EH (cell line): ENCODE results near the gene RNF145.

Source experiments
- DNase-seq: peaks from one replicate; pipeline ENCODE4 v3.0.0-alpha.2; 2015; ENCODE audit warnings: low read depth

RNF145 gene

DNA sequence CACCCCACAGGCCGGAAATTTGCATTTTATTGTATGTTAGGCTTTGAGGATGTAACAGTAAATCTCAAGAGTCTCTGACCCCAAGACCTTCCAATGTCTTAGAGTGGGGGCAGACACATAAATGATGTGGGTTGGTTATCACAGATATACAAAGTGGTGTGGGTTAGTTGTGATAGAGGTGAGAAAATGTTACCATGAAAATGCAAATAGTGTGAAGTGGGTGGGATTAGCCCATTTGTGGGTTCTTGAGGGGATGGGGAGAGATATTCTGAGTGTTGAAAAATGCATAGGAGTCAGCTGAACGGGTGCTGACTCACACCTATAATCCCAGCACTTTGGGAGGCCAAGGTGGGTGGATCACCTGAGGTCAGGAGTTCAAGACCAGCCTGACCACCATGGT lies 7.9 kb upstream of the RNF145 start:
- DNase-seq, result no peak

- DNase-seq, result no peak
Measured at GRCh38 chr5:159216454-159216853, 7.1 kb upstream of the RNF145 start.

DNA sequence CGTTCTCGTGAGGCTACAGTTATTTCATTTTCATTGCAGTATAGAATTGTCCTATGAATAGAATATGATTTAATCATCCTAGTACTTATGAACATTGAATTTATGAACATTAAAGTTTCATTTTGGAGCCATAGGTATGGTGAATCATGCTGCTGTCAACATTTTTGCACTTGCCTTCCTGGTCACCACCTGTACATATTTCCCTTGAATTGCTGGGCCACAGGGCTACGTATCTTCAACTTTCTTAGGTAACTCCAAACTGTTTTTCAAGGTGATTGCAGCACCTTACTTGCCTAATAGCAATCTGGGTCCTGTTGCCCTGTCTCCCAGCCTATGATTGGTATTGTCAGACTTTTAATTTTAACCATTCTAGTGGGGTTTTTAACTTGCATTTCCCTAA lies 6.5 kb upstream of the RNF145 start:
- DNase-seq, result no peak

DNA sequence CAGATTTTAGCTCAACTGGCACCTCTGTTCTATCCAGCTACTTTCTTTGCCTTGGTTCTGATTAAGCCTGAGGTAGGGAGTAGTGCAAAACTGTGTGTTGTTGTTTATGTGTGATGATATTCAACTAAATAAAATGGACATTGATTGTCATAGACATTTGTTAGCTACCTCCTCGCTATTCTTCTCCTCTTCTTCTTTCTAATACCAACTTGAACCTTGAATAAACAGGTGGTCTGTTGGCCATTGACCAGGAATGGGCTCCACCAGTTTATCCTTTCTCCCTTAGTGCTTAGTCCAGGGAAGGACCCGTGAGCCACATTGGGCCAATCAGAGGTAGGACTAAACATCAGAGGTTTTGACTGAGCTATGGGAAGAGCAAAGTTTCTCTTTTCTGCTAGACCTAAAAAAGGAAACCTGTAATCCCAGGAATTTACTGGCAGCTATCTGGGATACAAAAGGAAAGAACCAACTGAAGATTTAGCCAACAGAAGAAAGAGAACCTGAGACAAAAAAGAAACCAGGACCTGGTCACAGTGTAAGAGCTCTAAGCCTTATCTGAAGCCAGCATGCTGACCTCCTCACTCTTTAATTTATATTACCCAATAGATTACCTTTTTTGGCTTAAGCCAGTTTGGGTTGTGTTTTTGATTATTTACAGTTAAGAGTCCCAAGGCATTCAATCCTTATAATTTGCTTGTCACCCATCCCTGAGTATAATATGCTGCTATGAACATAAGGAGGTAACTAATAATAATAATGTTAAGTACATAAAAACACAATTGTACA lies 5.3 kb upstream of the RNF145 start:
- no peak for DNase-seq

DNA sequence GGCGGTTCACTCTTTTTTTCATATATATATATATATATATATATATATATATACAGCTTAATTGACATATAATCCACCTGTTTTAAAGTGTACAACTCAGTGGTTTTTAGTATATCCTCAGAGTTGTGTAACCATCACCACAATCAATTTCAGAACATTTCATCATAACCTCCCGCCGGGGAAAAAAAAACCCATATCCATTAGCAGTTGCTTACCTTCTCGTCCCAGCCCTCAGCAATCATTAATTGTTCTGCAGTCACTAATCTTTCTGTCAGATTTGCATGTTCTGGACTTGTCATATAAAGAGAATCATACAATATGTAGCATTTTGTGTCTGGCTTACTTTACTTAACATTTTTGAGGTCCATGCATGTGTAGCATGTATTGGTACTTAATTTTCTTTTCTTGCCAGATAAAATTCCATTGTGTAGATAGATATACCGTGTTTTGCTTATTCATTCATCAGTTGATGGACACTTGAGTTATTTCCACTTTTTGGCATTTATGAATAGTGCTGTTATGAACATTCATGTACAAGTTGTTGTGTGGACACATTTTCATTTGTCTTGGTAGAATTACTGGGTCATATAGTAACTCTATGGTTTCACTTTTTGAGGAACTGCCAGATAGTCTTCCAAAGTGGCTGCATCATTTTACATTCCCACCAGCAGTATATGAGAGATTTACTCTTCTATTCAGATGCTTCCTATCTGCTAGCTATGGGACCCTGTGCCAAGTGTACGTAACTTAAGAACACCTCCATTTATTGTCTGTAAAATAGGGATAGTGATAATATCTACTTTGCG lies 3.5 kb upstream of the RNF145 start:
- DNase-seq, result no peak

GRCh38 chr5:159211729-159212174 lies 2.4 kb upstream of the RNF145 start:
- no peak for DNase-seq

DNA sequence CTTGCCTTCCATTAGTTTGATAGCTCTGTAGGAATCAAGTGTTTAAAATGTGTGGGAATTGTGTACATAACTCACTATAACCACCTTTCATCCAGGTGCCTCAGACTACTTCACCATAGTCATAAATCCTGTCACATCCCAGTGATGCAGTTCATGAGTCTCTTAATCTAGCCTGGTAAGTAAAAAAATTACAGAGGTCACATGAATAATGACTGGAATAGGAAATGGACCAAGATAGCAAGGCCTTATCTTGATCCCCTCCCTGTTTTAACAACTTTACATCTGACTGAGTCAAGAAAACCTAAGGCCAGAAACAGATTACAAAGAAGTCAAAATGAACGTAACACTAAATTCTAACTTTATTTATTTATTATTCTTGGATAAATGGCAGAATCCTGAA lies 1.5 kb upstream of the RNF145 start:
- DNase-seq, result no peak

- DNase-seq, result no peak
Measured at GRCh38 chr5:159210210-159210661, 883 bp upstream of the RNF145 start.

- peak; percentile 74 for DNase-seq
Measured at GRCh38 chr5:159208514-159209437, 577 bp downstream of the RNF145 start.

DNA sequence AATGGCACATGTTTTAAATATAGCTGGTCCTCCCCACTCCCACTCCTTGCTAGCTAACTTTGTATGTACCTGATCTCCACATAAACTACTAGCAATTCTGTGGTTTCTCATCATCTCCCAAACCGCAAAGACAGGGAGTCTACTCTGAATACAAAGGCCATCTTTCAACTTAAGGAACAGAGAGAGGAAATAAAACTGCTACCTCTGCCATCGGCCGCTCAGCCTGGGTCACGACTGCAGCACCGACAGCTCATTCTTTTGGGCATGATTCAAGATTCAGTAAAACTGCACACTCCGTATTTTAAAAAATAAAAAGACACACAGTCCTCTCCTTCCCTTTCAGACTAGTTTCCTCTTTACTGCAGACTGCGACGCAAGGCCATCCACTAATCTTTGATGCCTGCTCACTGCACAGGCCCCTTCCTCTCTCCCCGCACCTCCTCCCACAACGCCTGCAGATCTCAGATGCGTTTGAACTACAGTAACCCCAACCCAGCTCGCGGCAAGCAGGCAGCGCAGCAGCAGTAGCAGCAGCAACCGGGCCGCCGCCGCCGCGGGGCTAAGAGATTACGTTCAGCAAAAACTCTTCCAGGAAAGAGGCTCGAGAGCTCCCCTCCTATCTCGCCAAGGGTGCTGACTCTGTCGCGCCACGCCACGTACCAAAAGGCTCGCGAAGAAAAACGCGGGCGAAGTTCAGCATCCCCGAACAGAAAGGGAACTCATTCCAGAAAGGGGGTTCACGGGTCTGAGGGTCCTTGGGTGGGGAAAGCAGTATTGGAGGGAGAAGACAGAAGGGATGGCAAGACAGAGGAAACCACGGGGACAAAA lies 1.5 kb downstream of the RNF145 start:
- peak; percentile 80 for DNase-seq

GRCh38 chr5:159207222-159207685 lies 2.1 kb downstream of the RNF145 start:
- DNase-seq, result no peak

- no peak for DNase-seq
Measured at GRCh38 chr5:159206818-159207217, 2.5 kb downstream of the RNF145 start.

DNA sequence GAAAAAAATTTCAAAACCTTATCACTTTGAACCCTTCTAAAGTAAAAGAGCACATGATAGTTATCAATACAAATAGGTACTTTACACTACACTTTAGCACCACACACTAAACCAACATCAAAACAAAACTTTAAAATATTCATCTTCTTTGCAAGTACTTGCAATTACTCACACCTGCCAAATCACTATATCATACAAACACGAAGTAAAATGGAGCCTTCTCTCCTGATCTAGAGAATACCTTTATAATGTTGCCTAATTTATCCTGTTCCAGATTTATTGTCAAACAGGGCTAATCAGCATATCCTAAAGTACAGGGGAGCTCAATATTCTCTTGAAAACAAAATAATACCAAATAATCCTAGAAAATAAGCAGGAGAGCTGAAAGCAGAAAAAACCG lies 3.0 kb downstream of the RNF145 start:
- DNase-seq, result no peak

DNA sequence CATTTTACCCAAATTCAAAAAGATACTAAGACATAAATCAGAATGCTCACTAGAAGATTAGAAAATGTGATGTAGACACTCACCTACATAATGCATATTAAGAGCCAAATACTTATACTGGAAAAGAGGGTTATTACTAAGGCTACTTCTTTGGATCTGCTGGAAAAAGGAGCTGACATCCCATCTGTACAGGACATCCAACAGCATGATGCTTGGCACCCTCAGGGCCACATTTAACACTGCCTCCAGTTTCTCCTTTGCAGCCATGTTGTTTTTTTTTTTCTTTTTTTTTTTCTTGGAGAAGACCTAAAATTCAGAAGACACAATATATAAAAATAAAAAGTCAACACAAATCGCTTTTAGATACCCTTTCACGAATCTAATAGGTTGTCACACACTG lies 6.0 kb downstream of the RNF145 start:
- no peak for DNase-seq

DNA sequence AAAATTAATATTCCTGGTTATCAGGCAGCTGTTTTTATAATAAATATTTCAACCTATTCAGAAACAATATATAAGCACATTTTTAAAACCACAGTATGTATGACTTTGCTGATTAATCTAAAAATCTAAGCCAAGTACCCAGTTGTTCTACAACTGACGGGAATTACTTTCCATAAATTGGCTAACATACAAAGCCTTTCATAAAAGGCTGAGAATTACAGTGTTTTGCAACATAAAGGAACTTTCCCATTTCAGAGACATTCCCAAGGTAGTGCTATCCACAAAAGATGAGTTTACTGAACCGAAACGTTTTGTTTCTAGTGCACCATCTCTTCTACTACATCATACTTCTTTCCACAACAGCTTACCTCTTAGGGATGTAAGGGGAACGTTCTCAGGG lies 7.2 kb downstream of the RNF145 start:
- DNase-seq, result no peak

GRCh38 chr5:159199780-159200179 lies 9.6 kb downstream of the RNF145 start:
- DNase-seq, result no peak

DNA sequence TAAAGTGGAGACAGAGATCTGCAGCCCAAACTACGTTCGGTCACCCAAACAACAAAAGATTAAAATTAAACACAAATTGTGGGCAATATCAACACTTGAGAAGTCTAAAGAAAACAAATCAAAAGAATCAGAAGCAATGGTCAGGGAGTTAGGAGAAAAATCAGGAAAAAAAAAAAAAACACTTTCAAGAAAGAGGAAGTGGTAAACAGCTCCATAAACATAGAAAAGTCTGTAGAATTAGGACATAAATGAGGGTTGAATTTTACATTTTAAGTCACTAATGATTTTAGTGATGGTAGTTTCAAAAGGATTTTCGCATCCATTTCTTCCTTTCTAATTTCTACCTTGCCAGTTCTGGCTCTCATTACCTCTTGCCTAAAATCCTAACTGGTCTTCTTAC lies 10.1 kb downstream of the RNF145 start:
- no peak for DNase-seq

GRCh38 chr5:159198063-159199036 lies 11.0 kb downstream of the RNF145 start:
- no peak for DNase-seq

DNA sequence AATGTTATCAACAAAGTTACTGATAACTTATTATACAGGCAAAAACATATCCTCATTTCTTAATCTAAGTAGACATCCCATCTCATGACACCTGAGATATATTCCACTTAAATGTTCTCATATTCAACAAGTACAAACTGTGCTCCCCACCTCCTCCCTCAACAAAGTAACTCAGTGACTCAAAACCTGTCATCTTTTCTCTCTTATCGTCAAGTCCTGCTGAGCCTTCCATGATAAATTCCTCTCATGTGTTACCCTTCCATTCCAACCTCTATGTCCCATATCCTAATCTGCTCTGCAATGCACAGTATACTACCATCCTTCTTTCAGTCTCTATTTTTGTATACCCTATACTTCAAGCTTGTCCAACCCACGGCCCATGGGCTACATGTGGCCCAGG lies 13.6 kb downstream of the RNF145 start:
- no peak for DNase-seq

GRCh38 chr5:159190170-159190569 lies 19.2 kb downstream of the RNF145 start:
- DNase-seq, result no peak
